Choroid plexus epithelial cell (primary cell): ENCODE measurements around the gene AP3S2.

Source experiments
- DNase-seq: peaks from one replicate; pipeline ENCODE4 v3.0.0-alpha.2; 2010; ENCODE audit warnings: low read depth
- H3K4me3 ChIP-seq: 2 replicates; pipeline ENCODE4 v1.5.1; 2011; ENCODE audit warnings: low read depth, mild to moderate bottlenecking, control low read depth, low read length, moderate library complexity
- TF ChIP-seq, protein P1 (sequence below): conservative IDR thresholded peaks from 2 replicates; pipeline ENCODE4 v1.5.1; 2011; ENCODE audit warnings: low read depth, mild to moderate bottlenecking, control low read depth, inconsistent platforms, low read length, moderate library complexity

AP3S2 gene

DNA sequence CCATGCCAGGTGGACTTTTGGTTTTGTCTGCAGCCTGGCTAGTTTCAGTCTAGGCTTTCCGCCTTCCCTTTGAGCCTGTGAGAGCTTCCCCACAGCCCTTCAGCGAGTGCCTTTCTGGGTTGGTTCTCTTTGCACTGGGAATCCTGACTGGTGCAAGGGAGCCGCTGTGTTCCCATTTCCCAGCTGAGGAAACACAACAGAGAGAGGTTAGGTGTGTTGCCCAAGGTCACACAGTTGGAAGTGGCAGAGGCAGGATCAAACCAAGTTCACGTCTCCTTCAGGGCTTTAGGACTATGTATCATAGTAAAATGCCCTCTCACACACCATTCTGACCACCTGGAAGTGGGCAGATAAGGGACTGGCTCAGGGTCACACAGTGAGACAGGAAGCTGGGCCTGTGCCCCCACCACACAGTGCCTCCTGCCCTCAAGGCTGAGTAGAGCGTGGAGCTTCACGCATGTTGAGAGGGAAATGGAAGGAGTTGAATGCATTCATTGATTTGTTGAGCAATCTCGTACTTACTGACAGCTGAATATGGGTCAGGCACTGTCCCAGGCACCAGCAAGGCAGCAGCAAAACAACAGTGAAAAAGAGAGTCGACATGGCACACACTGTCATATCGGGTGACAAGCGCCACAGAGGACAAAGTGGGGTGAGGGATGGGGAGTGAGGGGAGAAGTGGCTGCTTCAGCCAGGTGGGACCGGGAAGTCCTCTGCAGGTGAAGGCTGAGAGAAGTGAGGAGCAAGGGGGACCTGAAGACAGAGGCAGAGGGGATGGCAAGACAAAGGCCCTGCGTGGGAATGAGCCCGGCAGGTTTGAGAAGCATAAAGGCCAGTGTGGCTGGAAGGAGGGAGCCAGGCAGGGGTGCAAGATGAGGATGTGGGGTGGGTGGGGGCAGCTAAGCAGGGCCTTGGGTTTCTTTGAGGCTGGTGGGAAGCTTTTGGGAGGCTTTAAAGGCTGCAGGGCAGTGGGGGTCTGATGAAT, 66.8 kb downstream of the AP3S2 start:
- H3K4me3 ChIP-seq, result no peak overlapping the region
- TF ChIP-seq, protein P1, sequence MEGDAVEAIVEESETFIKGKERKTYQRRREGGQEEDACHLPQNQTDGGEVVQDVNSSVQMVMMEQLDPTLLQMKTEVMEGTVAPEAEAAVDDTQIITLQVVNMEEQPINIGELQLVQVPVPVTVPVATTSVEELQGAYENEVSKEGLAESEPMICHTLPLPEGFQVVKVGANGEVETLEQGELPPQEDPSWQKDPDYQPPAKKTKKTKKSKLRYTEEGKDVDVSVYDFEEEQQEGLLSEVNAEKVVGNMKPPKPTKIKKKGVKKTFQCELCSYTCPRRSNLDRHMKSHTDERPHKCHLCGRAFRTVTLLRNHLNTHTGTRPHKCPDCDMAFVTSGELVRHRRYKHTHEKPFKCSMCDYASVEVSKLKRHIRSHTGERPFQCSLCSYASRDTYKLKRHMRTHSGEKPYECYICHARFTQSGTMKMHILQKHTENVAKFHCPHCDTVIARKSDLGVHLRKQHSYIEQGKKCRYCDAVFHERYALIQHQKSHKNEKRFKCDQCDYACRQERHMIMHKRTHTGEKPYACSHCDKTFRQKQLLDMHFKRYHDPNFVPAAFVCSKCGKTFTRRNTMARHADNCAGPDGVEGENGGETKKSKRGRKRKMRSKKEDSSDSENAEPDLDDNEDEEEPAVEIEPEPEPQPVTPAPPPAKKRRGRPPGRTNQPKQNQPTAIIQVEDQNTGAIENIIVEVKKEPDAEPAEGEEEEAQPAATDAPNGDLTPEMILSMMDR, result no peak
- DNase-seq, result no peak

DNA sequence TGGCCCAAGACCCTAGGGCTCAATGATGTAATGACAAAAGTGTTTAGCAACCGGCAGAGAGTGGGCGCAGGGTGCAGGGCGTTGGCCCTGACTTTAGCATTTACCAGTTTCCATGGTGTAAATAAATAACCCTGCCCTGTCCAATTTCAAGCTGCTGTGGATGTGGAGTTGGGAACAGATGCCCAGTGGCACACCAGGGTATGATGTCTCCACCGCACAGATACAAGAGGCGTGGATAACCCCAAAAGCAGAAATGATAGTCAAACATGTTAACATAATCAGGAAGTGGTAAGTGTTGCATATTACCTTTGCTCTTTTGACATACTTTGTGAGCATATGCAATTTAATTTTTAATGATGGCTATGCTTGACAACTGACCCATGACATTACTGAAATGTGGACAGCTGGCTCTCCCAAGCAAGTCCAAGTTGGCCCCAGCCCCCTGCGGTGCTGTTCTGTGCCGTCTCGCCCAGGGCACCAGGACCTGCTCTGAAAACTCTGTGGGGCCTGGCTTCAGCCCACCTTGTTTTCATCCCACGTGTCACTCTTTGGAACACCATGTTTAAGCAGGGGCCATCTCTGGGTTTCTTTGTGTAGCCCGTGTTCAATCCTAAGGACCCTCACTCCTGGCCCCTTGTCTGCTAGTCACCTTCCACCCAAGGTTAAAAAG, 68.4 kb downstream of the AP3S2 start:
- no peak overlapping the region for H3K4me3 ChIP-seq
- DNase-seq, result no peak
- TF ChIP-seq, protein P1, result no peak

DNA sequence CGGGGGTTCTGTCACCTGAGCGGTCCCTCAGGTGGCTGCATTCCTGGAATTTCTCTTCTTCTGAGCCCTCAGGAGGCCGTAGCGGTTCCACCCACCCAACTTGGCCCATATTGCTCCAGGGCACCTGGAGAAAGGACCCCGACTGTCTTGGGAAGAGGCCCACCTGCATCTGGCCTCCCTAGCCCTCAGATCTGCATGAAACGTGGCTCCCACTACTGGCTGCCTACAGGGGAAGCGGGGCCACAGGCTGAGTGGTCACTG, 69.3 kb downstream of the AP3S2 start:
- no peak for DNase-seq
- TF ChIP-seq, protein P1, result no peak
- H3K4me3 ChIP-seq, result no peak overlapping the region

DNA sequence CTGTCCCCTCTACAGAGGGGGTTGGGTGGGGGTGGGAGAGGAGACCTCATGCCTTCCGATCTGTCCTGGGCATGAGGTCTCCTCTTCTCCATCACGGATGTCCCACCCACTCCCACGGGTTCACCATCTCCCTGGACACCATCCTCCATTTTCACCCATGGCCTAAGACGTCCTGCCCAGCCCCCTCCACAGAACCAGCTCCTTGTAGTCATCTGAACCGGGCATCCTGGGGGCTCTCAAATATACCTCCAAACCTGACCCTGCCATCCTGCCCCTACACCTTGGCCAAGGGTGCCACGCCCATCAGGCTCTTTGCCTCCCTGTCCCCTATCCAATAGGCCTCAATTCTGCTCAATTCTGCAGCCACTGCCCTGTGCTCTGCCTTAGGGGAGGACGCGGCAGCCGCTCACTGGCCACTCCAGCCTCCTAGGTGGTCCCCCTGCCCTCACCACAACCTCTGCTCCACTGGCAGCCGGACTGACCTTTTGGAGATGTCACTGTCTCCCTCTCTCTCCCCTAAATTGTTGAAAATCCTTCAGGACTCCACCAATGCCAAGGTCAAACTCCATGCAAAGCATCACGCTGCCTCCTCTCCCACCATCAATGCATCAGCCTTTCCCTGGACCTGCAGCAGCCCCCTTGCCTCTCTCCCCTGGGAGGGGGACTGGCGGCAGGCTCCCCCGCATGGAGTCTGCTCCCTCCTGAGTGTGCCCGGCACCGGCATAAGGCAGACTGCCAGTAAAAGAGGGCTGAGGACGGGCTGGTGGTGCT, 69.8 kb downstream of the AP3S2 start:
- DNase-seq, result no peak
- H3K4me3 ChIP-seq, result no peak overlapping the region
- TF ChIP-seq, protein P1, result no peak

DNA sequence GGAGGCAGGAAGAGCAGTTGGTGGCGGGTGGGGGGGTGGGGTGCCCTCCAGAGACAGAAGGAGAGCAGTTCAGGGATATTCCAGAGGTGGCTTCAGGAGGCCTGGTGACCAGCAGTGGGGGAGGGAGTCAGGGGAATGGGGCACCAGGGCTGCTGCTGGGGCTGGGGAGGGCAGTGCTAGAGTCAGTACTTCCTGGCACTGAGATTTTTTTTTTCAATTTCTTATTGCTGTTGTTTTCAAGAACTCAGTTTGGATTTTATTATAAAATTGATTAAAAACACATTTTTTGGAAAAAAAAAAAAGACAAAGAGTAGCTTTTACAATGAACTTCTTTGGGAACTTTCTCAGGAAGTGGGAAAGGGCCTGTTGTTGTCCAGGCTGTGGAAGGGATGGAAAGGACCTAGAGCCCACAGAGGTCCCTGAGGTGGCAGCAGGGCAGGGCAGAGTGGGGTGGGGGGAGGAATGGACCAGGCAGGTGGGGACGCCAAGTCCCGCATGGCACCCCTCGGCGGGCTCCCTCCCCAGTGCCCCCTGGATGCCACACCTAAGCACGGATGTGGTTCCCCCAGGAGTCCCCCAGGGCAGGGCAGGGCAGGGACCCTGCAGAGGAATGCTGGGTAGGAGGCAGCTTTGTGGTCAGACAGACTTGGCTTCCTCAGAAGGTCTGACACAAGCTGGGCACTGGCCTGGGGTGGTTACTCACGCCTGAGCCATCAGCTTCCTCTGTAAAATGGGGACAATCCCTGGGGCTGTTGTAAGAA, 70.7 kb downstream of the AP3S2 start:
- DNase-seq, result peak; percentile 24
- TF ChIP-seq, protein P1, result no peak
- H3K4me3 ChIP-seq, result no peak overlapping the region

DNA sequence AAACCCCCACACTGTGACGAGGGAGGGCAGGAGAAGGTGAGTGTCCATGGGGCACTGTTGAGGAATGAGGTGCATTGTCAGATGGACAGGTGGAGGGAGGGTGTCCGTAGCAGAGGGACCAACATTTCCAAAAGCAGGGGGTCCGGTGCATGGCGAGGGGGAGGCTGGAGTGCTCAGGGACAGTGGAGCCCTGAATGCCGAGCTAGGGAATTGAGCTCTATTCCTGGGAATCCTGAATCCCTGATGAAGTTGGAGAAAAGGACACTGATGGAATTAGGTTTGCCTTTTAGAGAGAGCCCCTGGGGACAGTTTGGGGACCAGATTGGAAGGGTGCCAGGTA, 71.2 kb downstream of the AP3S2 start:
- no peak overlapping the region for H3K4me3 ChIP-seq
- TF ChIP-seq, protein P1, result no peak
- no peak for DNase-seq
